Spleen (tissue), 11 donors: Measurements from ENCODE around the gene GPC3. TPM values are rescaled to one million over a fixed set of nuclear protein-coding genes. Genes with fewer than 3 reads are reported as not detected.

Source experiments
- DNase-seq: peaks from one replicate; pipeline ENCODE4 v3.0.0-alpha.2; 2020
- H3K27ac ChIP-seq, 8 donors: fragments of 200-600 bp; sonication (generic) in 7 of 8; 1 replicate in 4 of 8; 2 replicates in 4 of 8; pipeline versions ENCODE4 v1.5.0 to v1.8.0; 2016 to 2021; ENCODE audit warnings: inconsistent platforms in 4 of 8, mild to moderate bottlenecking in 4 of 8, moderate library complexity in 1 of 8
- H3K27me3 ChIP-seq, 7 donors: fragments of 200-600 bp; sonication (generic) in 6 of 7; replicated peaks in 1 of 7; 1 replicate in 4 of 7; 2 replicates in 3 of 7; pipeline versions ENCODE4 v1.5.0 to v1.8.0; 2016 to 2021; ENCODE audit warnings: inconsistent platforms in 3 of 7, mild to moderate bottlenecking in 1 of 7
- H3K36me3 ChIP-seq, 6 donors: fragments of 200-600 bp; sonication (generic) in 5 of 6; 1 replicate in 4 of 6; 2 replicates in 2 of 6; pipeline versions ENCODE4 v1.5.0 to v1.8.0; 2016 to 2021; ENCODE audit warnings: inconsistent platforms in 2 of 6
- H3K4me1 ChIP-seq, 6 donors: fragments of 200-600 bp; sonication (generic) in 5 of 6; 1 replicate in 3 of 6; 2 replicates in 3 of 6; pipeline versions ENCODE4 v1.5.0 to v1.8.0; 2016 to 2021; ENCODE audit warnings: inconsistent platforms in 3 of 6
- H3K4me3 ChIP-seq, 8 donors: fragments of 200-600 bp; sonication (generic) in 7 of 8; 1 replicate in 4 of 8; 2 replicates in 4 of 8; pipeline versions ENCODE4 v1.5.0 to v1.8.0; 2016 to 2021; ENCODE audit warnings: inconsistent platforms in 4 of 8, mild to moderate bottlenecking in 4 of 8, moderate library complexity in 2 of 8
- H3K9me3 ChIP-seq, 8 donors: fragments of 200-600 bp; sonication (generic) in 7 of 8; 1 replicate in 4 of 8; 2 replicates in 4 of 8; pipeline versions ENCODE4 v1.5.0 to v1.8.0; 2016 to 2021; ENCODE audit warnings: inconsistent platforms in 4 of 8
- CTCF ChIP-seq, 11 experiments: fragments of 200-600 bp in 7 of 11; fragments of 450-650 bp in 4 of 11; sonication (generic) in 4 of 11; IDR thresholded peaks in 8 of 11; conservative IDR thresholded peaks in 3 of 11; 1 replicate in 7 of 11; 2 replicates in 4 of 11; pipeline versions ENCODE4 v1.4.0 to v1.8.0; 2016 to 2021; ENCODE audit warnings: antibody characterized with exemption in 11 of 11, inconsistent platforms in 4 of 11, mild to moderate bottlenecking in 1 of 11
- POLR2A ChIP-seq, 3 donors: fragments of 450-650 bp; IDR thresholded peaks; one replicate each; pipeline ENCODE4 v1.5.1; 2017; ENCODE audit warnings: antibody characterized with exemption in 3 of 3, mild to moderate bottlenecking in 1 of 3
- POLR2AphosphoS5 ChIP-seq, 3 donors: sonication (generic); formaldehyde crosslinking; IDR thresholded peaks; one replicate each; pipeline ENCODE4 v1.5.1; 2017; ENCODE audit warnings: antibody characterized with exemption in 3 of 3
- WGBS, 5 donors: extraction: QIAGEN DNeasy Blood & Tissue Kit in 3 of 5; methylation state at CpG; one replicate each; pipeline versions ENCODE4 v1.1.5 to v1.1.7; 2013 to 2018; 5-methylcytosine and 5-hydroxymethylcytosine counted together
- intact Hi-C: fragments of 100-400 bp; cut with DNase I; formaldehyde crosslinking; loops from one replicate; pipeline ENCODE4 v1.15.0; 2023; ENCODE audit warnings: low total_unique reads
- polyA plus RNA-seq, 3 donors: library from polyadenylated mRNA; stranded (reverse); fragments of 200-250 nt; gene quantifications; one replicate each; pipeline ENCODE4 v1.2.1, GENCODE V29; 2013
- total RNA-seq, 7 donors: library from RNA; depleted of rRNA in 3 of 7; stranded (reverse); fragments of >200 nt in 3 of 7; fragmentation: NEBNext Ultra II Directional in 4 of 7; extraction: Animal tissue kit (Norgen Biotek cat#: 25700) in 4 of 7; gene quantifications; one replicate each; pipeline versions ENCODE4 v1.1.0 to v1.2.1, GENCODE V29; 2016 to 2021
- donor health status: healthy with polysubstance abuse.
- donor health status: DM: no; HTN: no; CAD: no; lungs with moderate emphysema.
- donor health status: DM: no; HTN: no; CAD: no.
- donor health status: Bipolar disorder and iron deficiency.
- donor health status: healthy.
- donor health status: DM: no; HTN: no; CAD: no.
- donor health status: DM: yes; HTN: yes; CAD: no.

The GPC3 gene
- total and polyA plus RNA-seq, 10 donors, result 0.41 to 3.3 (median 1.5) TPM

GRCh38 chrX:133601116-133601515 is 384.3 kb downstream of the GPC3 start:
- no peaks in the 10 kb centered on the region for H3K36me3 ChIP-seq
- TF ChIP-seq POLR2A (IDR thresholded peaks at IDR 0.05) (no peak), CTCF (IDR thresholded peaks at IDR 0.05 in 8 of 11, conservative IDR thresholded peaks at IDR 0.05 in 3 of 11) (no peak), POLR2AphosphoS5 (IDR thresholded peaks at IDR 0.05) (no peak)
- H3K9me3 ChIP-seq, result no peaks in the 10 kb centered on the region
- intact Hi-C loops, result no loop called here
- no peaks in the 10 kb centered on the region for H3K4me1 ChIP-seq
- H3K27ac ChIP-seq, result no peak overlapping the region
- no peak for DNase-seq
- WGBS, 5 donors, result 60 to 89% (median 76%) methylated on average over 4 of the region's 4 CpGs
- peaks cover 0 to 3% (median 0%) of the 10 kb centered on the region in 7 donors for H3K27me3 ChIP-seq
- no peak overlapping the region for H3K4me3 ChIP-seq

- Histone ChIP-seq H3K4me3 (no peak overlapping the region), H3K4me1 (no peaks in the 10 kb centered on the region), H3K36me3 (no peaks in the 10 kb centered on the region), H3K27me3 (peaks cover 0 to 3% (median 0%) of the 10 kb centered on the region in 7 donors), H3K27ac (no peak overlapping the region), H3K9me3 (no peaks in the 10 kb centered on the region)
- WGBS, 5 donors, result 70 to 100% (median 73%) methylated on average over 1 of the region's 1 CpG
- no peak for DNase-seq
- TF ChIP-seq POLR2AphosphoS5 (IDR thresholded peaks at IDR 0.05) (no peak), CTCF (IDR thresholded peaks at IDR 0.05 in 8 of 11, conservative IDR thresholded peaks at IDR 0.05 in 3 of 11) (no peak), POLR2A (IDR thresholded peaks at IDR 0.05) (no peak)
- intact Hi-C loops, result no loop called here
Observed at GRCh38 chrX:133600536-133600935, 384.9 kb downstream of the GPC3 start.

GRCh38 chrX:133598601-133599335 is 386.6 kb downstream of the GPC3 start:
- H3K27ac ChIP-seq, result no peak overlapping the region
- no peak for DNase-seq
- H3K27me3 ChIP-seq, result peaks cover 0 to 3% (median 0%) of the 10 kb centered on the region in 7 donors
- no peak overlapping the region for H3K4me3 ChIP-seq
- H3K4me1 ChIP-seq, result no peaks in the 10 kb centered on the region
- H3K36me3 ChIP-seq, result no peaks in the 10 kb centered on the region
- 30 to 46% (median 36%) methylated on average over 2 of the region's 2 CpGs for WGBS, 5 donors
- TF ChIP-seq CTCF (IDR thresholded peaks at IDR 0.05 in 8 of 11, conservative IDR thresholded peaks at IDR 0.05 in 3 of 11) (no peak), POLR2AphosphoS5 (IDR thresholded peaks at IDR 0.05) (no peak), POLR2A (IDR thresholded peaks at IDR 0.05) (no peak)
- no peaks in the 10 kb centered on the region for H3K9me3 ChIP-seq
- intact Hi-C loops, result no loop called here

GRCh38 chrX:133594156-133594555 is 391.2 kb downstream of the GPC3 start:
- 70 to 94% (median 80%) methylated on average over 3 of the region's 3 CpGs for WGBS, 5 donors
- Histone ChIP-seq H3K9me3 (no peaks in the 10 kb centered on the region), H3K27me3 (no peaks in the 10 kb centered on the region), H3K27ac (no peak overlapping the region), H3K4me3 (no peak overlapping the region), H3K36me3 (no peaks in the 10 kb centered on the region), H3K4me1 (no peaks in the 10 kb centered on the region)
- no peak for DNase-seq
- intact Hi-C loops, result no loop called here
- no peak for TF ChIP-seq POLR2AphosphoS5 (IDR thresholded peaks at IDR 0.05)
- no peak for TF ChIP-seq CTCF (IDR thresholded peaks at IDR 0.05 in 8 of 11, conservative IDR thresholded peaks at IDR 0.05 in 3 of 11)
- no peak for TF ChIP-seq POLR2A (IDR thresholded peaks at IDR 0.05)
